Measurements from ENCODE around the gene FAM184B.
A peak's percentile ranks its signal among the peaks of the same experiment; 100 is the strongest.

FAM184B gene

GRCh38 chr4:17781300-17782287, at the start of gene FAM184B:
TSS of gene FAM184B (minus strand) at chr4:17781621. CDS start at chr4:17781299, 322 bp downstream.
- in situ Hi-C loops (cut with MboI; ENCODE audit: low pct_unique_long_range_greater_than_20kb, low sequenced_read_pairs): no loop called here

GRCh38 chr4:17823871-17824669, 42.6 kb upstream of the FAM184B start:
- no peak for DNase-seq
- in situ Hi-C loops (cut with MboI; ENCODE audit: low pct_unique_long_range_greater_than_20kb, low sequenced_read_pairs): no loop called here

More at GRCh38 chr4:17781300-17782287, at the start of gene FAM184B:
- DNase-seq: no peak

- in situ Hi-C loops (cut with MboI; ENCODE audit: low pct_unique_long_range_greater_than_20kb, low sequenced_read_pairs): no loop called here
- peak; percentile 48 for DNase-seq
Observed at GRCh38 chr4:17817027-17817426, 35.6 kb upstream of the FAM184B start.

- in situ Hi-C loops (cut with MboI; ENCODE audit: low pct_unique_long_range_greater_than_20kb, low sequenced_read_pairs): no loop called here
- DNase-seq: no peak
Observed at GRCh38 chr4:17816142-17816541, 34.7 kb upstream of the FAM184B start.

- in situ Hi-C loops (cut with MboI; ENCODE audit: low pct_unique_long_range_greater_than_20kb, low sequenced_read_pairs): no loop called here
Observed at GRCh38 chr4:17814140-17814539, 32.7 kb upstream of the FAM184B start.

GRCh38 chr4:17812801-17813200, 31.4 kb upstream of the FAM184B start:
- in situ Hi-C loops (cut with MboI; ENCODE audit: low pct_unique_long_range_greater_than_20kb, low sequenced_read_pairs): no loop called here
- no peak for DNase-seq

More at GRCh38 chr4:17814140-17814539, 32.7 kb upstream of the FAM184B start:
- peak; percentile 63 for DNase-seq

GRCh38 chr4:17812125-17812524, 30.7 kb upstream of the FAM184B start:
- in situ Hi-C loops (cut with MboI; ENCODE audit: low pct_unique_long_range_greater_than_20kb, low sequenced_read_pairs): no loop called here
- peak; percentile 18 for DNase-seq

GRCh38 chr4:17811078-17811603, 29.7 kb upstream of the FAM184B start:
- DNase-seq: no peak
- in situ Hi-C loops (cut with MboI; ENCODE audit: low pct_unique_long_range_greater_than_20kb, low sequenced_read_pairs): no loop called here

- in situ Hi-C loops (cut with MboI; ENCODE audit: low pct_unique_long_range_greater_than_20kb, low sequenced_read_pairs): no loop called here
- peak; percentile 99 for DNase-seq
Observed at GRCh38 chr4:17810260-17811077, 29.0 kb upstream of the FAM184B start, which contains the start of the genes DCAF16 and NCAPG. TSS of gene DCAF16 (minus strand) at chr4:17810757. CDS start at chr4:17804141, 6,616 bp downstream. TSS of gene NCAPG (plus strand) at chr4:17810979. CDS start at chr4:17811078, 99 bp downstream.

GRCh38 chr4:17809667-17810066, 28.2 kb upstream of the FAM184B start:
- in situ Hi-C loops (cut with MboI; ENCODE audit: low pct_unique_long_range_greater_than_20kb, low sequenced_read_pairs): no loop called here
- DNase-seq: no peak

- no peak for DNase-seq
- in situ Hi-C loops (cut with MboI; ENCODE audit: low pct_unique_long_range_greater_than_20kb, low sequenced_read_pairs): no loop called here
Observed at GRCh38 chr4:17807446-17807845, 26.0 kb upstream of the FAM184B start.

- DNase-seq: no peak
- in situ Hi-C loops (cut with MboI; ENCODE audit: low pct_unique_long_range_greater_than_20kb, low sequenced_read_pairs): no loop called here
Observed at GRCh38 chr4:17805580-17806155, 24.2 kb upstream of the FAM184B start.

- DNase-seq: no peak
- in situ Hi-C loops (cut with MboI; ENCODE audit: low pct_unique_long_range_greater_than_20kb, low sequenced_read_pairs): no loop called here
Observed at GRCh38 chr4:17797808-17798207, 16.4 kb upstream of the FAM184B start.

- in situ Hi-C loops (cut with MboI; ENCODE audit: low pct_unique_long_range_greater_than_20kb, low sequenced_read_pairs): no loop called here
- no peak for DNase-seq
Observed at GRCh38 chr4:17794730-17795129, 13.3 kb upstream of the FAM184B start.

GRCh38 chr4:17788956-17789355, 7.5 kb upstream of the FAM184B start:
- no peak for DNase-seq
- in situ Hi-C loops (cut with MboI; ENCODE audit: low pct_unique_long_range_greater_than_20kb, low sequenced_read_pairs): no loop called here

GRCh38 chr4:17787315-17787714, 5.9 kb upstream of the FAM184B start:
- no peak for DNase-seq
- in situ Hi-C loops (cut with MboI; ENCODE audit: low pct_unique_long_range_greater_than_20kb, low sequenced_read_pairs): no loop called here

GRCh38 chr4:17786567-17786966, 5.1 kb upstream of the FAM184B start:
- DNase-seq: no peak
- in situ Hi-C loops (cut with MboI; ENCODE audit: low pct_unique_long_range_greater_than_20kb, low sequenced_read_pairs): no loop called here

- DNase-seq: no peak
- in situ Hi-C loops (cut with MboI; ENCODE audit: low pct_unique_long_range_greater_than_20kb, low sequenced_read_pairs): no loop called here
Observed at GRCh38 chr4:17785858-17786257, 4.4 kb upstream of the FAM184B start.
